HG03575 (cell line): Measurements from ENCODE around the gene EDN2.

Experiments
- ATAC-seq: cut with Tn5 transposase; IDR thresholded peaks from one replicate; pipeline ENCODE4 v1.9.1; 2021; ENCODE audit not compliant: unreplicated experiment, insufficient number of reproducible peaks, low FRiP score; ENCODE audit errors: extremely low read depth

Gene EDN2

GRCh38 chr1:41484402-41485241 is at the start of gene EDN2:
TSS of gene EDN2 (minus strand) at chr1:41484683. CDS start at chr1:41484601, 82 bp downstream.
- no peak for ATAC-seq

- ATAC-seq: no peak
Measured at GRCh38 chr1:41533731-41534080, 49.2 kb upstream of the EDN2 start.

GRCh38 chr1:41533016-41533730 is 48.7 kb upstream of the EDN2 start:
- ATAC-seq: no peak

GRCh38 chr1:41532206-41532975 is 47.9 kb upstream of the EDN2 start:
- no peak for ATAC-seq

GRCh38 chr1:41530411-41530810 is 45.9 kb upstream of the EDN2 start:
- ATAC-seq: no peak

GRCh38 chr1:41529621-41530395 is 45.3 kb upstream of the EDN2 start:
- no peak for ATAC-seq

- no peak for ATAC-seq
Measured at GRCh38 chr1:41528726-41529605, 44.5 kb upstream of the EDN2 start.

- no peak for ATAC-seq
Measured at GRCh38 chr1:41528106-41528505, 43.6 kb upstream of the EDN2 start.

GRCh38 chr1:41526956-41527561 is 42.6 kb upstream of the EDN2 start:
- no peak for ATAC-seq

GRCh38 chr1:41525891-41526587 is 41.6 kb upstream of the EDN2 start:
- ATAC-seq: no peak

GRCh38 chr1:41524676-41525675 is 40.5 kb upstream of the EDN2 start:
- no peak for ATAC-seq

GRCh38 chr1:41523949-41524675 is 39.6 kb upstream of the EDN2 start:
- no peak for ATAC-seq

GRCh38 chr1:41523071-41523470 is 38.6 kb upstream of the EDN2 start:
- ATAC-seq: no peak

GRCh38 chr1:41521766-41522165 is 37.3 kb upstream of the EDN2 start:
- no peak for ATAC-seq

- ATAC-seq: no peak
Measured at GRCh38 chr1:41520951-41521752, 36.7 kb upstream of the EDN2 start.
